Endothelial cell of umbilical vein (primary cell): ENCODE data around the gene SARNP. TPM values are rescaled to one million over a fixed set of nuclear protein-coding genes. Genes with fewer than 3 reads are reported as not detected.

ENCODE experiments used
- BruUV-seq: library from RNA; stranded (reverse); fragments of 400-500 nt; replicated peaks from 2 replicates; lab custom pipeline; 2021; lab: Mats Ljungman, UMichigan
- CTCF ChIA-PET: fragments of 300-600, 350-600 bp; sonication (Branson Sonifier 250); formaldehyde crosslinking; loops from one replicate; lab custom pipeline; 2021; ENCODE audit warnings: antibody characterized with exemption, inconsistent platforms; lab: Charles Lee
- POLR2A ChIA-PET: fragments of 300-600, 350-600 bp; sonication (Branson Sonifier 250); formaldehyde crosslinking; loops from one replicate; lab custom pipeline; 2021; ENCODE audit warnings: antibody characterized with exemption, inconsistent platforms; lab: Charles Lee
- DNase-seq: peaks from one replicate; pipeline ENCODE4 v3.0.0-alpha.2; 2011; ENCODE audit warnings: low read depth, low spot score
- FAIRE-seq: peaks from 2 replicates; lab custom pipeline; 2011; peaks lifted over from hg19 to GRCh38; lab: Jason Lieb, UNC
- H2AFZ ChIP-seq: 2 replicates; pipeline ENCODE4 v1.6.0; 2012; ENCODE audit warnings: low read depth, low read length, control low read depth, inconsistent platforms
- H3K27ac ChIP-seq: 2 replicates; pipeline ENCODE4 v1.5.1; 2011; ENCODE audit warnings: low read depth, mild to moderate bottlenecking, control low read depth, low read length, moderate library complexity; ENCODE audit not compliant: insufficient read depth
- H3K27me3 ChIP-seq, 2 experiments: 2 replicates each; pipeline versions ENCODE4 v1.6.0 to v1.6.1; 2011; ENCODE audit warnings: low read length in 2 of 2, mixed read lengths in 1 of 2; ENCODE audit not compliant: control insufficient read depth in 2 of 2, insufficient read depth in 2 of 2
- H3K36me3 ChIP-seq, 2 experiments: 2 replicates in 1 of 2; 3 replicates in 1 of 2; pipeline ENCODE4 v1.5.1; 2011; ENCODE audit warnings: low read length in 2 of 2, mild to moderate bottlenecking in 1 of 2, moderate library complexity in 1 of 2; ENCODE audit not compliant: control insufficient read depth in 2 of 2, insufficient read depth in 2 of 2; ENCODE audit errors: extremely low read depth in 1 of 2
- H3K4me1 ChIP-seq: 3 replicates; pipeline ENCODE4 v1.5.1; 2011; ENCODE audit warnings: mild to moderate bottlenecking, low read length; ENCODE audit not compliant: control insufficient read depth, insufficient read depth; ENCODE audit errors: extremely low read depth
- H3K4me2 ChIP-seq: 2 replicates; pipeline ENCODE4 v1.6.1; 2011; ENCODE audit warnings: low read length, control low read depth, mixed read lengths; ENCODE audit not compliant: insufficient read depth
- H3K4me3 ChIP-seq, 3 experiments: fragments of 200-600 bp in 1 of 3; sonication (generic), shearing (Covaris generic) in 1 of 3; replicated peaks in 1 of 3; 2 replicates each; pipeline ENCODE4 v1.5.1; 2011 to 2016; ENCODE audit warnings: control low read depth in 3 of 3, low read length in 3 of 3, mild to moderate bottlenecking in 2 of 3, inconsistent platforms in 1 of 3, low read depth in 1 of 3, moderate library complexity in 1 of 3; ENCODE audit not compliant: insufficient read depth in 1 of 3
- H3K79me2 ChIP-seq: 2 replicates; pipeline ENCODE4 v1.6.0; 2012; ENCODE audit warnings: low read length, inconsistent platforms; ENCODE audit not compliant: control insufficient read depth, insufficient read depth
- H3K9ac ChIP-seq: replicated peaks from 2 replicates; pipeline ENCODE3; 2011; ENCODE audit warnings: low read length, control low read depth; ENCODE audit not compliant: insufficient read depth; ENCODE audit errors: extremely low read depth
- H3K9me1 ChIP-seq: replicated peaks from 3 replicates; pipeline ENCODE4 v1.6.0; 2011; ENCODE audit warnings: mild to moderate bottlenecking, low read length; ENCODE audit not compliant: control insufficient read depth, insufficient read depth; ENCODE audit errors: extremely low read depth
- H3K9me3 ChIP-seq: replicated peaks from 2 replicates; pipeline ENCODE4 v1.5.1; 2012; ENCODE audit warnings: low read length, inconsistent platforms; ENCODE audit not compliant: control insufficient read depth, insufficient read depth
- H4K20me1 ChIP-seq: replicated peaks from 2 replicates; pipeline ENCODE3; 2011; ENCODE audit warnings: mild to moderate bottlenecking, low read length; ENCODE audit not compliant: control insufficient read depth, insufficient read depth; ENCODE audit errors: extremely low read depth
- EZH2 ChIP-seq: IDR thresholded peaks from 2 replicates; pipeline ENCODE4 v1.6.1; 2012; ENCODE audit warnings: borderline replicate concordance, low read depth, mild to moderate bottlenecking, moderate library complexity, low read length, inconsistent platforms; ENCODE audit not compliant: severe bottlenecking
- FOS ChIP-seq: IDR thresholded peaks from 2 replicates; pipeline ENCODE4 v1.6.1; 2011; ENCODE audit warnings: mild to moderate bottlenecking, low read length, moderate library complexity, borderline replicate concordance; ENCODE audit not compliant: insufficient read depth
- JUN ChIP-seq: IDR thresholded peaks from 2 replicates; pipeline ENCODE4 v1.6.1; 2011; ENCODE audit warnings: borderline replicate concordance, low read depth; ENCODE audit not compliant: insufficient read length, insufficient read depth
- POLR2AphosphoS5 ChIP-seq: IDR thresholded peaks from 2 replicates; pipeline ENCODE4 v1.6.1; 2012; ENCODE audit warnings: low read depth, mild to moderate bottlenecking, control low read depth, low read length, moderate library complexity; ENCODE audit not compliant: insufficient read depth
- dilution Hi-C: fragments of 300-500 bp; cut with MboI; formaldehyde crosslinking; loops from one replicate; pipeline ENCODE4 v1.15.0; 2019; ENCODE audit warnings: low sequenced_read_pairs; ENCODE audit not compliant: extremely low pct_ligation_motif_present
- intact Hi-C: fragments of 100-400 bp; cut with micrococcal nuclease; formaldehyde crosslinking; loops from one replicate; pipeline ENCODE4 v1.10.0; 2022
- polyA plus RNA-seq, 4 experiments: library from polyadenylated mRNA; depleted of rRNA in 3 of 4; stranded (reverse) in 3 of 4; unstranded in 1 of 4; fragments of >200 nt; gene quantifications; 2 replicates each; pipeline versions ENCODE4 v1.2.1 to v1.2.3, GENCODE V29; 2011 to 2012; ENCODE audit warnings: missing spikeins in 1 of 4
- total RNA-seq: library from RNA; stranded (reverse); gene quantifications from 2 replicates; pipeline ENCODE4 v1.2.3, GENCODE V29; 2021

SARNP gene
- total and polyA plus RNA-seq, 2 donors (not counting 3 experiments of a cell fraction or from before 2014, with no cell fraction given) = 88.1 to 101 TPM

DNA sequence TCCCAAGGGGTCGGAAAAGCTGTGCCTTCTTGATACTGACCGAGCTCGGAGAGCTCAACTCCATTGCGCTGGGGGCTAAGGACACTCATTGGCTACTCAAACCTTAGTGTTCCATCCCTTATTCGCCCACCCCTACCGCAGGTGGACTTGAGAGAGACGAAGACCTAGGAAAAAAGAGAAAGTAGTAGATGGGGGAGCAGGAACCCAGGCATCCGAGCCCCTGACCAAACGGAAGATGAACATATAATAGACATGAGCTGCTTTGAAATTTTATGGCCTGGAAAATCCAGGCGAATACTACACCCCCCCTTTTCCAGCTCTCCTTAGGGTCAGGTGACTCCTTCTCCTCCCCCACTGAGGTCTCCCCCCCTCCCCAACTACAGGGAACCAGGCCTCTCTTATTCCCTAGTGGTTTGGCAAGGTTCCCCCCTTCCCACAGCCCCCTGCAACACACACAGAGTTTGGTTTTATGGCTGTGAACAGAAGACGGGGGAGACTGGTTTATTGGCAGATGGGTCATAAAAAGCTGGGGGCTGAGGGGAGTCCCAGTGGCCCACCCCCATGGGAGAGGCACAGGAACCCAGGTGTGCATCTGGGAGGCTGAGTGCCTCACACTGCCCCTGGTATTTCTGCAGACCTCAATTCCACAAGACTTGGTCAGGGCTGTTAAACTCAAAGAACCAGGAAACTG, 73.0 kb downstream of the SARNP start:
- no peak for FAIRE-seq
- Histone ChIP-seq H3K4me1 (peaks cover 9% of the 10 kb centered on the region), H4K20me1 (no peaks in the 10 kb centered on the region), H3K79me2 (no peaks in the 10 kb centered on the region), H3K36me3 (peaks cover 0 to 3% of the 10 kb centered on the region in 2 experiments), H3K4me2 (peak overlapping the region; percentile 21), H2AFZ (no peak overlapping the region), H3K9me1 (no peaks in the 10 kb centered on the region), H3K9ac (no peak overlapping the region), H3K9me3 (no peaks in the 10 kb centered on the region), H3K27ac (no peak overlapping the region), H3K27me3 (no peaks in the 10 kb centered on the region), H3K4me3 (peak overlapping the region in 2 of 3 experiments; percentile 24 to 75)
- no TSS peak for BruUV-seq
- dilution Hi-C loops (no loop called here), intact Hi-C loops (no loop called here)
- DNase-seq = peak; percentile 28
- TF ChIP-seq POLR2AphosphoS5 (no peak), JUN (no peak), EZH2 (no peak), FOS (no peak)
- POLR2A ChIA-PET = interaction anchor here (0.6 to 1.1 kb wide), 3 partner anchors 7 to 50 kb away, joined by 3 to 5 read pairs (median 3); no protein-coding TSS in a partner anchor
- CTCF ChIA-PET = interaction anchor here (1.0 to 2.9 kb wide), 10 partner anchors 11 to 445 kb away, joined by 3 to 12 read pairs (median 4); partner anchors contain the start of genes ORMDL2, SARNP and SMARCC2
